HCT116 (cell line): ENCODE results near the gene SNX8.

Experiments used
- EZH2 ChIP-seq: fragments of 200-600 bp; sonication (generic); IDR thresholded peaks from 2 replicates; pipeline ENCODE4 v1.6.1; 2017; ENCODE audit warnings: antibody characterized with exemption, mixed run types
- POLR2A ChIP-seq: IDR thresholded peaks from 2 replicates; pipeline ENCODE4 v1.7.0; 2011; ENCODE audit warnings: borderline replicate concordance; ENCODE audit not compliant: insufficient read depth, insufficient read length; ENCODE audit errors: extremely low read depth
- POLR2AphosphoS5 ChIP-seq: IDR thresholded peaks from 2 replicates; pipeline ENCODE4 v1.6.1; 2011; ENCODE audit warnings: mild to moderate bottlenecking, low read depth, low read length, moderate library complexity
- SP1 ChIP-seq: IDR thresholded peaks from 2 replicates; pipeline ENCODE4 v1.6.1; 2012; ENCODE audit warnings: low read depth
- TF ChIP-seq, protein P1 (sequence below), 3 experiments: fragments of 200-600 bp in 1 of 3; sonication (generic) in 1 of 3; IDR thresholded peaks in 2 of 3; conservative IDR thresholded peaks in 1 of 3; 2 replicates each; pipeline ENCODE4 v1.5.1; 2012 to 2017; ENCODE audit warnings: low read depth in 2 of 3, low read length in 2 of 3, antibody characterized with exemption in 1 of 3, borderline replicate concordance in 1 of 3, control low read depth in 1 of 3, mild to moderate bottlenecking in 1 of 3, mixed read lengths in 1 of 3, mixed run types in 1 of 3, moderate library complexity in 1 of 3; ENCODE audit not compliant: insufficient read depth in 1 of 3

- TF ChIP-seq, protein P1, sequence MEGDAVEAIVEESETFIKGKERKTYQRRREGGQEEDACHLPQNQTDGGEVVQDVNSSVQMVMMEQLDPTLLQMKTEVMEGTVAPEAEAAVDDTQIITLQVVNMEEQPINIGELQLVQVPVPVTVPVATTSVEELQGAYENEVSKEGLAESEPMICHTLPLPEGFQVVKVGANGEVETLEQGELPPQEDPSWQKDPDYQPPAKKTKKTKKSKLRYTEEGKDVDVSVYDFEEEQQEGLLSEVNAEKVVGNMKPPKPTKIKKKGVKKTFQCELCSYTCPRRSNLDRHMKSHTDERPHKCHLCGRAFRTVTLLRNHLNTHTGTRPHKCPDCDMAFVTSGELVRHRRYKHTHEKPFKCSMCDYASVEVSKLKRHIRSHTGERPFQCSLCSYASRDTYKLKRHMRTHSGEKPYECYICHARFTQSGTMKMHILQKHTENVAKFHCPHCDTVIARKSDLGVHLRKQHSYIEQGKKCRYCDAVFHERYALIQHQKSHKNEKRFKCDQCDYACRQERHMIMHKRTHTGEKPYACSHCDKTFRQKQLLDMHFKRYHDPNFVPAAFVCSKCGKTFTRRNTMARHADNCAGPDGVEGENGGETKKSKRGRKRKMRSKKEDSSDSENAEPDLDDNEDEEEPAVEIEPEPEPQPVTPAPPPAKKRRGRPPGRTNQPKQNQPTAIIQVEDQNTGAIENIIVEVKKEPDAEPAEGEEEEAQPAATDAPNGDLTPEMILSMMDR (IDR thresholded peaks at IDR 0.05 in 2 of 3, conservative IDR thresholded peaks at IDR 0.05 in 1 of 3; ENCODE audit: borderline replicate concordance in 1 of 3, insufficient read depth in 1 of 3, low read depth in 2 of 3, low read length in 2 of 3), result no peak
- no peak for TF ChIP-seq EZH2
- no peak for TF ChIP-seq POLR2A
- no peak for TF ChIP-seq POLR2AphosphoS5
- no peak for TF ChIP-seq SP1
Measured at GRCh38 chr7:2271273-2272026, 42.8 kb downstream of the SNX8 start.
